ENCODE data around the gene TSR3. TPM values are rescaled to one million over a fixed set of nuclear protein-coding genes. Genes with fewer than 3 reads are reported as not detected.

TSR3 gene
- total RNA-seq, 1 experiment from 2014 or later, result 52.7 TPM

GRCh38 chr16:1364510-1364909 is 12.8 kb upstream of the TSR3 start:
- ATAC-seq, result no peak
- Histone ChIP-seq H3K9ac (ENCODE audit: low read length) (no peak overlapping the region), H2AFZ (ENCODE audit: low read depth, low read length, poor library complexity, severe bottlenecking) (no peak overlapping the region), H3K27ac (ENCODE audit: low read depth, low read length) (no peak overlapping the region), H4K20me1 (ENCODE audit: insufficient read depth) (peaks cover 3% of the 10 kb centered on the region; the same call in 1 of the 2 replicates), H3K9me2 (ENCODE audit: insufficient read depth) (no peaks in the 10 kb centered on the region), H3K4me1 (ENCODE audit: control insufficient read depth in 1 of 2, insufficient read depth in 2 of 2, low read length in 2 of 2) (peaks cover 0 to 7% of the 10 kb centered on the region in 2 experiments; a peak in 1 of 4 replicates), H3K36me3 (ENCODE audit: control insufficient read depth in 1 of 2, insufficient read depth in 2 of 2, low read length in 2 of 2) (peaks cover 29 to 42% of the 10 kb centered on the region in 2 experiments), H3K27me3 (ENCODE audit: insufficient read depth, low read length) (no peaks in the 10 kb centered on the region), H3K4me3 (replicated peaks in 1 of 2; ENCODE audit: low read depth in 1 of 2, low read length in 2 of 2) (no peak overlapping the region), H3K4me2 (ENCODE audit: low read length) (no peak overlapping the region), H3K79me2 (ENCODE audit: insufficient read depth, low read length) (peaks cover 42% of the 10 kb centered on the region), H3K9me3 (ENCODE audit: control insufficient read depth in 1 of 2, insufficient read depth in 1 of 2, low read depth in 1 of 2, low read length in 2 of 2) (no peaks in the 10 kb centered on the region)
- ChIA-PET POLR2A (no interaction called here), RAD21 (ENCODE audit: low non-redundant PET in 1 of 2, low total read pairs in 2 of 2, uncharacterized antibody in 2 of 2, unreplicated experiment in 2 of 2) (no interaction called here), CTCF (interaction anchor here (1.2 to 1.6 kb wide), 2 partner anchors 8 to 48 kb away, joined by 3 to 5 read pairs; no protein-coding TSS in a partner anchor)
- DNase-seq (ENCODE audit: low read depth, low spot score), result no peak
- intact Hi-C loops (cut with micrococcal nuclease), result loop anchor here (10.0 kb wide), 1 partner anchor 50 kb away; the partner anchor contains the start of gene UNKL
- TF ChIP-seq REST (IDR thresholded peaks at IDR 0.05; ENCODE audit: low read depth), result no peak
- no peak for TF ChIP-seq ZNF274 (IDR thresholded peaks at IDR 0.05; ENCODE audit: low read depth, low read length)
- no peak for TF ChIP-seq EZH2 (IDR thresholded peaks at IDR 0.05)
- TF ChIP-seq POLR2A (IDR thresholded peaks at IDR 0.05; ENCODE audit: borderline replicate concordance, extremely low read depth, insufficient read depth, insufficient read length), result no peak
- no peak for TF ChIP-seq SRF (IDR thresholded peaks at IDR 0.05; ENCODE audit: low read depth)
- no peak for TF ChIP-seq YY1 (IDR thresholded peaks at IDR 0.05; ENCODE audit: extremely low read depth, insufficient replicate concordance, low read depth, low read length)
- no peak for TF ChIP-seq JUND (IDR thresholded peaks at IDR 0.05)
- no peak for TF ChIP-seq RAD21 (IDR thresholded peaks at IDR 0.05; ENCODE audit: low read depth)
- no peak for TF ChIP-seq SP1 (IDR thresholded peaks at IDR 0.05; ENCODE audit: low read depth)
- no peak for TF ChIP-seq ZBTB33 (IDR thresholded peaks at IDR 0.05; ENCODE audit: extremely low read depth, insufficient replicate concordance, low read length)
- no peak for TF ChIP-seq ATF3 (IDR thresholded peaks at IDR 0.05)
- TF ChIP-seq CTCF (IDR thresholded peaks at IDR 0.05 in 2 of 3, conservative IDR thresholded peaks at IDR 0.05 in 1 of 3; ENCODE audit: borderline replicate concordance in 1 of 3, insufficient read depth in 1 of 3, low read depth in 2 of 3, low read length in 2 of 3), result no peak
- TF ChIP-seq CBX3 (IDR thresholded peaks at IDR 0.05; ENCODE audit: low read depth), result no peak
- TF ChIP-seq MAX (IDR thresholded peaks at IDR 0.05), result no peak
- TF ChIP-seq CEBPB (IDR thresholded peaks at IDR 0.05; ENCODE audit: low read depth), result no peak
- TF ChIP-seq EGR1 (IDR thresholded peaks at IDR 0.05; ENCODE audit: low read depth), result no peak
- no peak for TF ChIP-seq ZFX (IDR thresholded peaks at IDR 0.05)
- TF ChIP-seq ELF1 (IDR thresholded peaks at IDR 0.05; ENCODE audit: borderline replicate concordance, low read depth), result no peak
- no TSS peak for BruUV-seq (replicated peaks)
